Stimulated activated memory B cell treated with anti-CD40 and anti-IgM and Interleukin-4, amounts not matched to agents 10 μg/mL and 1 μg/mL and 100 μg/mL, for 72 hours (primary cell): ENCODE measurements around the gene ABCA4.
A peak's percentile ranks its signal among the peaks of the same experiment; 100 is the strongest.

Experiments used
- ATAC-seq: fragments of 150-1000 bp; cut with Tn5 transposase; 2 replicates; pipeline ENCODE4 v1.10.0; 2021
- H3K27ac Mint-ChIP-seq: one replicate; pipeline ENCODE4 v1.8.0; 2022; ENCODE audit warnings: mild to moderate bottlenecking, mixed read lengths
- H3K27me3 Mint-ChIP-seq: one replicate; pipeline ENCODE4 v1.8.0; 2022; ENCODE audit warnings: mixed read lengths
- H3K36me3 Mint-ChIP-seq: one replicate; pipeline ENCODE4 v1.8.0; 2022; ENCODE audit warnings: mixed read lengths
- H3K4me1 Mint-ChIP-seq: one replicate; pipeline ENCODE4 v1.8.0; 2022; ENCODE audit warnings: mixed read lengths
- H3K4me3 Mint-ChIP-seq: one replicate; pipeline ENCODE4 v1.8.0; 2022; ENCODE audit warnings: mild to moderate bottlenecking, moderate library complexity, mixed read lengths
- H3K9me3 Mint-ChIP-seq: one replicate; pipeline ENCODE4 v1.8.0; 2022; ENCODE audit warnings: mixed read lengths

ABCA4 gene

DNA sequence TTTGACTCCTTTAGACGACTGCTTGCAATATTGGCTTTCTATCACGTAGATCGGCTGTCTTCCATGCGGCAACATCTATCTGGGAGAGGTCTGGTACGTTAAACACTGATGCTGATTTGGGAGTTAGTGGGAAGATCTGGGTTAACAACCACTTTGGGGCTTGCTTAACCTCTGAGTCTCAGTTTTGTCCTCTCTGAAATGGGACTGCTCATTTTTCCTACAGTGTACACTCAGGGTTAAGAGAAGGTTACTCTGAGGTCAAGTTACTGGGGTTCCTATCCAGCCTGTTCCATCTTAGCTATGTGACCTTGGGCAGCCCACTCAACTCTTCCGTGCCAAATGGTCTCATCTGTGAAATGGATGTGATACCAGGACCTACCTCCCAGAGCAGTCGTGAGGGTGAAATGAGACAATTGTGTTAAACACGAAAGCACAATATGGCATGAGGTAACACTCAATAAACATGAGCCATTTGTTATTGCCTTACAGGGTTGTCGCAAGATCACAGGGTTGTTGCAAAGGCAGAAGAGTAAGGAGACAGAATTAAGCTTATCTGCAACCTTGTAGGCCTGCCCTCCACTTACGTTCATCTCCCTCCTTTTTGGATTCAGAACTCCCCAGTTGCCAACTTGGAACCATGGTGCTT is 5.6 kb downstream of the ABCA4 start:
- H3K27me3 Mint-ChIP-seq = peaks cover 26% of the 10 kb centered on the region
- H3K36me3 Mint-ChIP-seq = no peaks in the 10 kb centered on the region
- H3K27ac Mint-ChIP-seq = no peak overlapping the region
- no peaks in the 10 kb centered on the region for H3K9me3 Mint-ChIP-seq
- no peak overlapping the region for H3K4me3 Mint-ChIP-seq
- no peak for ATAC-seq
- H3K4me1 Mint-ChIP-seq = peaks cover 8% of the 10 kb centered on the region

DNA sequence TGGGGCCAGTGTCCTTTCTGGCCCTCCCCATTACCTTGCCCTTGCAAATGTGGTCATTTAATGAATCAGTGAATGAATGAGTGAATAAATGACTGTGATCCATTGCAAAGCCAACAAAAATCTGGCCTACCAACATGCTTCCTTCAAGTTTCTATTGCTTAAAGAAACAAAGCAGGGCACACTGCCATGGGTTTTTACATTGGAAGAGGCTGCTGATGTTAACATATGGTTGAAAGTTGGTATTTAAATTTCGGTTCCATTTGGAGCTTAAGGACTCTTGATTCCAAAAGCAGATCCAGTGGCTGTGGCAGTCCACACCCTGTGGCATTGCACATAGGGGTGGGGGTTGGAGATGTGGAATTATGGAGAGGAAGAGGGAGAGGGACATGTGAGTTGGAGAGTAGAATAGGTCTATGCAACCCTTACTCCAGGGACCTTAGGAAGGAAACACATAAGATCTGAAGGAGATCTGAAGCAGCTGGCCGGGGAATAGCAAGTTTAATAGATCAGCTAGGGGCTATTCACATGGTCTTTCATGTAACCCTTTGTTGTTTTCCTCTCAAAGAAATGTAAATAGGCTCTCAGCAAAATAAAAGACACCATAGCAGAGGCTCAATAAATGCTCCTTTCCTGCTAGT is 7.2 kb downstream of the ABCA4 start:
- peaks cover 8% of the 10 kb centered on the region for H3K4me1 Mint-ChIP-seq
- no peaks in the 10 kb centered on the region for H3K9me3 Mint-ChIP-seq
- H3K4me3 Mint-ChIP-seq = no peak overlapping the region
- H3K27ac Mint-ChIP-seq = no peak overlapping the region
- no peaks in the 10 kb centered on the region for H3K36me3 Mint-ChIP-seq
- ATAC-seq = no peak
- peaks cover 22% of the 10 kb centered on the region for H3K27me3 Mint-ChIP-seq

GRCh38 chr1:94111879-94112278 is 9.1 kb downstream of the ABCA4 start:
- Mint-ChIP-seq H3K9me3 (no peaks in the 10 kb centered on the region), H3K27me3 (peaks cover 27% of the 10 kb centered on the region), H3K36me3 (no peaks in the 10 kb centered on the region), H3K27ac (no peak overlapping the region), H3K4me3 (no peak overlapping the region), H3K4me1 (peaks cover 8% of the 10 kb centered on the region)
- peak; percentile 14 for ATAC-seq

GRCh38 chr1:94110946-94111740 is 9.8 kb downstream of the ABCA4 start:
- H3K36me3 Mint-ChIP-seq = no peaks in the 10 kb centered on the region
- no peaks in the 10 kb centered on the region for H3K9me3 Mint-ChIP-seq
- ATAC-seq = no peak
- H3K27ac Mint-ChIP-seq = no peak overlapping the region
- peaks cover 8% of the 10 kb centered on the region for H3K4me1 Mint-ChIP-seq
- H3K27me3 Mint-ChIP-seq = peaks cover 30% of the 10 kb centered on the region
- no peak overlapping the region for H3K4me3 Mint-ChIP-seq

- H3K27ac Mint-ChIP-seq = no peak overlapping the region
- H3K4me1 Mint-ChIP-seq = peaks cover 8% of the 10 kb centered on the region
- no peaks in the 10 kb centered on the region for H3K36me3 Mint-ChIP-seq
- H3K4me3 Mint-ChIP-seq = no peak overlapping the region
- ATAC-seq = no peak
- no peaks in the 10 kb centered on the region for H3K9me3 Mint-ChIP-seq
- H3K27me3 Mint-ChIP-seq = peaks cover 32% of the 10 kb centered on the region
These were observed 10.8 kb downstream of the ABCA4 start for GRCh38 chr1:94110021-94110761.

- H3K27ac Mint-ChIP-seq = no peak overlapping the region
- ATAC-seq = no peak
- peaks cover 39% of the 10 kb centered on the region for H3K27me3 Mint-ChIP-seq
- no peaks in the 10 kb centered on the region for H3K9me3 Mint-ChIP-seq
- H3K36me3 Mint-ChIP-seq = no peaks in the 10 kb centered on the region
- H3K4me1 Mint-ChIP-seq = peaks cover 8% of the 10 kb centered on the region
- no peak overlapping the region for H3K4me3 Mint-ChIP-seq
These were observed 11.5 kb downstream of the ABCA4 start for GRCh38 chr1:94109478-94109877.

- no peak overlapping the region for H3K27ac Mint-ChIP-seq
- no peaks in the 10 kb centered on the region for H3K36me3 Mint-ChIP-seq
- no peak overlapping the region for H3K4me3 Mint-ChIP-seq
- H3K27me3 Mint-ChIP-seq = peaks cover 60% of the 10 kb centered on the region
- no peaks in the 10 kb centered on the region for H3K9me3 Mint-ChIP-seq
- no peak for ATAC-seq
- H3K4me1 Mint-ChIP-seq = peaks cover 13% of the 10 kb centered on the region
These were observed 13.8 kb downstream of the ABCA4 start for GRCh38 chr1:94107141-94107540.

GRCh38 chr1:94106716-94107115 is 14.2 kb downstream of the ABCA4 start:
- Mint-ChIP-seq H3K4me3 (no peak overlapping the region), H3K27ac (no peak overlapping the region), H3K36me3 (no peaks in the 10 kb centered on the region), H3K4me1 (peaks cover 9% of the 10 kb centered on the region), H3K27me3 (peaks cover 60% of the 10 kb centered on the region), H3K9me3 (no peaks in the 10 kb centered on the region)
- ATAC-seq = no peak

GRCh38 chr1:94105957-94106529 is 14.9 kb downstream of the ABCA4 start:
- no peaks in the 10 kb centered on the region for H3K36me3 Mint-ChIP-seq
- ATAC-seq = peak; percentile 62
- H3K27ac Mint-ChIP-seq = no peak overlapping the region
- H3K9me3 Mint-ChIP-seq = no peaks in the 10 kb centered on the region
- peaks cover 5% of the 10 kb centered on the region for H3K4me1 Mint-ChIP-seq
- H3K27me3 Mint-ChIP-seq = peaks cover 60% of the 10 kb centered on the region
- no peak overlapping the region for H3K4me3 Mint-ChIP-seq

- Mint-ChIP-seq H3K4me1 (peaks cover 5% of the 10 kb centered on the region), H3K36me3 (no peaks in the 10 kb centered on the region), H3K27ac (no peak overlapping the region), H3K9me3 (no peaks in the 10 kb centered on the region), H3K27me3 (peaks cover 62% of the 10 kb centered on the region), H3K4me3 (no peak overlapping the region)
- no peak for ATAC-seq
These were observed 15.4 kb downstream of the ABCA4 start for GRCh38 chr1:94105581-94105952.

DNA sequence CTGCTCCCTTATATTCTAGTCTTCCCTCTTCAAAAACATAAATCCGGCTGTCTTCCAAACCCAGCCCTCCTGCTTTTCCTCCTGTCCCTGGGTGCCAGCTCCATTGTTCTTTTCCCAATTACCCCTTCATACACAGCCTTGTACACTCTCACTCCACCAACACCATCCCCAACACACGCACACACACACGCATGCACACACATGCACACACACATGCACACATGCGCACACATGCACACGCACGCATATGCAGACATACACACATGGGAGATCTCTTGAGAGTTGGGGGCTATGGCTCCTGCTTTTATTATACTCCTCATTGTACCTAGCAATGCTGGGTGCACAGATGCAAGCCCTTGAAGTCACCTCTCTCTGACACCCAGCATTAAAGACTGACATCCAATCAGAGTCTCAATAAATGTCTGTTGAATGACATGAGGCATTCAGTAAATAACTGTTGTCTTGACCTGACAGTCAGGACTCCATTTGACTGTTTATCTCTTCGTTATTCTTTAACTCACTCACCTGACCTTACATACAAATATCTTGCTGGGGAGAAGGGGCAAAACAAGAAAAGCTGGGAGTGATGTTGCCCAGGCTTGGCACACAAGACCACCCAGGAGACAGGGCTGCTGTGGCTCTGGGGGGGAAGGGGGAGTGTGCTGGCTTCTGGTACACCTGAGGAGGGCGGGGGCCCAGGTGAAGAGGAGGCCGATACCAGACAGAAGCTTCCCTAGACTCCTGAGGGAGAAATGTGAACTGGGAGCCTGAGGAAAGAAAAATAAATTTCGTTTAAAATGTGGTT is 16.0 kb downstream of the ABCA4 start:
- H3K9me3 Mint-ChIP-seq = no peaks in the 10 kb centered on the region
- H3K27ac Mint-ChIP-seq = no peak overlapping the region
- no peak for ATAC-seq
- H3K4me1 Mint-ChIP-seq = peaks cover 5% of the 10 kb centered on the region
- no peak overlapping the region for H3K4me3 Mint-ChIP-seq
- no peaks in the 10 kb centered on the region for H3K36me3 Mint-ChIP-seq
- peaks cover 68% of the 10 kb centered on the region for H3K27me3 Mint-ChIP-seq

- Mint-ChIP-seq H3K4me1 (peaks cover 5% of the 10 kb centered on the region), H3K4me3 (no peak overlapping the region), H3K27me3 (peaks cover 66% of the 10 kb centered on the region), H3K9me3 (no peaks in the 10 kb centered on the region), H3K36me3 (no peaks in the 10 kb centered on the region), H3K27ac (no peak overlapping the region)
- no peak for ATAC-seq
These were observed 16.7 kb downstream of the ABCA4 start for GRCh38 chr1:94104127-94104684.

GRCh38 chr1:94103608-94104007 is 17.3 kb downstream of the ABCA4 start:
- peaks cover 5% of the 10 kb centered on the region for H3K4me1 Mint-ChIP-seq
- H3K27me3 Mint-ChIP-seq = peaks cover 65% of the 10 kb centered on the region
- no peak for ATAC-seq
- no peaks in the 10 kb centered on the region for H3K36me3 Mint-ChIP-seq
- H3K9me3 Mint-ChIP-seq = no peaks in the 10 kb centered on the region
- no peak overlapping the region for H3K4me3 Mint-ChIP-seq
- H3K27ac Mint-ChIP-seq = no peak overlapping the region
